Esophagus muscularis mucosa (tissue), 4 donors: Measurements from ENCODE around the gene MUC5B. TPM values are rescaled to one million over a fixed set of nuclear protein-coding genes. Genes with fewer than 3 reads are reported as not detected.
"Not testable (repeated sequence)": the region's sequence is repeated elsewhere in the genome, so short reads cannot be mapped to it uniquely, and the experiment has no call there.

Experiments used
- DNase-seq: peaks from one replicate; pipeline ENCODE4 v3.0.0-alpha.2; 2017; ENCODE audit errors: extremely low spot score
- H3K27ac ChIP-seq, 4 donors: fragments of 200-600 bp; sonication (generic); replicated peaks in 1 of 4; 1 replicate in 3 of 4; 2 replicates in 1 of 4; pipeline ENCODE4 v1.5.1; 2016 to 2019; ENCODE audit warnings: mild to moderate bottlenecking in 1 of 4
- H3K27me3 ChIP-seq, 4 donors: fragments of 200-600 bp; sonication (generic); one replicate each; pipeline versions ENCODE4 v1.5.1 to v1.6.0; 2016 to 2019
- H3K36me3 ChIP-seq, 4 donors: fragments of 200-600 bp; sonication (generic); one replicate each; pipeline ENCODE4 v1.5.1; 2016 to 2019
- H3K4me1 ChIP-seq, 4 donors: fragments of 200-600 bp; sonication (generic); one replicate each; pipeline ENCODE4 v1.5.1; 2016 to 2019
- H3K4me3 ChIP-seq, 4 donors: fragments of 200-600 bp; sonication (generic); 1 replicate in 2 of 4; 2 replicates in 2 of 4; pipeline ENCODE4 v1.5.1; 2016 to 2019; ENCODE audit warnings: mild to moderate bottlenecking in 4 of 4, moderate library complexity in 1 of 4
- H3K9me3 ChIP-seq, 4 donors: fragments of 200-600 bp; sonication (generic); 1 replicate in 3 of 4; 2 replicates in 1 of 4; pipeline ENCODE4 v1.5.1; 2016 to 2019
- EP300 ChIP-seq: sonication (generic); formaldehyde crosslinking; IDR thresholded peaks from one replicate; pipeline ENCODE4 v1.6.1; 2017; ENCODE audit warnings: antibody characterized with exemption
- POLR2A ChIP-seq: fragments of 450-650 bp; IDR thresholded peaks from one replicate; pipeline ENCODE4 v1.6.1; 2017; ENCODE audit warnings: antibody characterized with exemption, moderate library complexity, mild to moderate bottlenecking, low read depth
- POLR2AphosphoS5 ChIP-seq, 2 donors: sonication (generic); formaldehyde crosslinking; IDR thresholded peaks; one replicate each; pipeline ENCODE4 v1.6.1; 2017; ENCODE audit warnings: antibody characterized with exemption in 2 of 2
- WGBS: methylation state at CpG from one replicate; pipeline ENCODE4 v1.1.5; 2018; 5-methylcytosine and 5-hydroxymethylcytosine counted together
- intact Hi-C: fragments of 100-400 bp; cut with DNase I; formaldehyde crosslinking; loops from one replicate; pipeline ENCODE4 v1.15.1; 2023
- total RNA-seq, 4 donors: library from RNA; depleted of rRNA; stranded (reverse); fragments of >200 nt; gene quantifications; one replicate each; pipeline versions ENCODE4 v1.1.0 to v1.2.1, GENCODE V29; 2016
- TF ChIP-seq, protein P1 (sequence below), 3 experiments: fragments of 200-600 bp in 2 of 3; fragments of 450-650 bp in 1 of 3; sonication (generic) in 2 of 3; IDR thresholded peaks; one replicate each; pipeline ENCODE4 v1.5.1; 2017 to 2019; ENCODE audit warnings: antibody characterized with exemption in 3 of 3, mild to moderate bottlenecking in 2 of 3, moderate library complexity in 1 of 3

Gene MUC5B
- total RNA-seq, 4 donors from 2014 or later, result under 0.01 to 0.45 (median 0.06) TPM; not detected in 1

- H3K27ac ChIP-seq, result no peak overlapping the region
- peaks cover 0 to 64% (median 0%) of the 10 kb centered on the region in 4 donors for H3K27me3 ChIP-seq
- no peaks in the 10 kb centered on the region for H3K9me3 ChIP-seq
- H3K36me3 ChIP-seq, result no peaks in the 10 kb centered on the region
- intact Hi-C loops, result no loop called here
- whole genome bisulfite sequencing, result 89% methylated on average over 14 of the region's 29 CpGs
- H3K4me3 ChIP-seq, result no peak overlapping the region
- TF ChIP-seq EP300 (no peak), POLR2A (no peak), POLR2AphosphoS5 (IDR thresholded peaks at IDR 0.05) (no peak)
- TF ChIP-seq, protein P1, sequence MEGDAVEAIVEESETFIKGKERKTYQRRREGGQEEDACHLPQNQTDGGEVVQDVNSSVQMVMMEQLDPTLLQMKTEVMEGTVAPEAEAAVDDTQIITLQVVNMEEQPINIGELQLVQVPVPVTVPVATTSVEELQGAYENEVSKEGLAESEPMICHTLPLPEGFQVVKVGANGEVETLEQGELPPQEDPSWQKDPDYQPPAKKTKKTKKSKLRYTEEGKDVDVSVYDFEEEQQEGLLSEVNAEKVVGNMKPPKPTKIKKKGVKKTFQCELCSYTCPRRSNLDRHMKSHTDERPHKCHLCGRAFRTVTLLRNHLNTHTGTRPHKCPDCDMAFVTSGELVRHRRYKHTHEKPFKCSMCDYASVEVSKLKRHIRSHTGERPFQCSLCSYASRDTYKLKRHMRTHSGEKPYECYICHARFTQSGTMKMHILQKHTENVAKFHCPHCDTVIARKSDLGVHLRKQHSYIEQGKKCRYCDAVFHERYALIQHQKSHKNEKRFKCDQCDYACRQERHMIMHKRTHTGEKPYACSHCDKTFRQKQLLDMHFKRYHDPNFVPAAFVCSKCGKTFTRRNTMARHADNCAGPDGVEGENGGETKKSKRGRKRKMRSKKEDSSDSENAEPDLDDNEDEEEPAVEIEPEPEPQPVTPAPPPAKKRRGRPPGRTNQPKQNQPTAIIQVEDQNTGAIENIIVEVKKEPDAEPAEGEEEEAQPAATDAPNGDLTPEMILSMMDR (IDR thresholded peaks at IDR 0.05), result no peak
- no peak for DNase-seq
- no peaks in the 10 kb centered on the region for H3K4me1 ChIP-seq
Observed at GRCh38 chr11:1178906-1179305, 44.0 kb upstream of the MUC5B start.

DNA sequence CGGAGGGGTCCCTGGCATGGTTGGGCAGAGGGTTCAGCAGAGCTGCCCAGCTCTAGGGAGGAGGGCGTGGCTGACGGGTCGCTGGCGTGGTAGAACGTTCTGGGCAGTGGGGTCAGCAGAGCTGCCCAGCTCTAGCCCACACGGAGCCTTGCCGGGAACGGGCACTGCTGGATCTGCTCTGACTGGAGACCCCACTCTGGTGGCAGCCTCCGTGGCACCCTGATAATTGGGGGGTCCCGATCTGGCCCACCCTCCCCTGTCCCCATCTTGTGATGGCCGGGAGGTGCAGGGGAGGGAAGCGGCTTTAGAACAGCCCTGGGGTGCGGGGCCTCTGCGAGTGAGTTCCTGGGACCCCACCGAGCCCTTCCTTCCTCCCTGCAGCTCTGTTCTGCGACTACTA, 43.2 kb upstream of the MUC5B start:
- DNase-seq, result no peak
- WGBS, result 80% methylated on average over 8 of the region's 17 CpGs
- H3K4me3 ChIP-seq, result no peak overlapping the region
- intact Hi-C loops, result no loop called here
- no peaks in the 10 kb centered on the region for H3K36me3 ChIP-seq
- peaks cover 0 to 57% (median 0%) of the 10 kb centered on the region in 4 donors for H3K27me3 ChIP-seq
- TF ChIP-seq EP300, result no peak
- no peak overlapping the region for H3K27ac ChIP-seq
- no peaks in the 10 kb centered on the region for H3K9me3 ChIP-seq
- H3K4me1 ChIP-seq, result no peaks in the 10 kb centered on the region

DNA sequence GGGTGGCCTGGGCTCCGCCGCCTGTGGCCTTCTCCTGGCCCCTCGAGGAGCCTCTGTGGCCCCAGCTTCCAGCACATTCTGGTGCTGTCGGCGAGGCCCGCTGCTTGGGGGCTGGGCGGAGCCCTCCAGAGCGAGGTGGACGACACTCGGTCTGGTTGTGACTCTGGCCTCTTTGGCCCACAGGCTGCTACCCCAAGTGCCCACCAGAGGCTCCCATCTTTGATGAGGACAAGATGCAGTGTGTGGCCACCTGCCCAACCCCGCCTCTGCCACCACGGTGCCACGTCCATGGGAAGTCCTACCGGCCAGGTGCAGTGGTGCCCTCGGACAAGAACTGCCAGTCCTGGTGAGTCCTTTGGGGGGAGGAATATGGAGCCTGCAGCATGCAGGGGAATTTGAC, 42.7 kb upstream of the MUC5B start:
- H3K4me1 ChIP-seq, result no peaks in the 10 kb centered on the region
- WGBS, result 82% methylated on average over 12 of the region's 15 CpGs
- TF ChIP-seq POLR2A, result no peak
- no peak for TF ChIP-seq POLR2AphosphoS5 (IDR thresholded peaks at IDR 0.05)
- TF ChIP-seq, protein P1 (IDR thresholded peaks at IDR 0.05), result no peak
- DNase-seq, result no peak
- intact Hi-C loops, result no loop called here
- peaks cover 0 to 55% (median 0%) of the 10 kb centered on the region in 4 donors for H3K27me3 ChIP-seq
- no peaks in the 10 kb centered on the region for H3K9me3 ChIP-seq
- no peaks in the 10 kb centered on the region for H3K36me3 ChIP-seq
- H3K27ac ChIP-seq, result no peak overlapping the region
- H3K4me3 ChIP-seq, result no peak overlapping the region

DNA sequence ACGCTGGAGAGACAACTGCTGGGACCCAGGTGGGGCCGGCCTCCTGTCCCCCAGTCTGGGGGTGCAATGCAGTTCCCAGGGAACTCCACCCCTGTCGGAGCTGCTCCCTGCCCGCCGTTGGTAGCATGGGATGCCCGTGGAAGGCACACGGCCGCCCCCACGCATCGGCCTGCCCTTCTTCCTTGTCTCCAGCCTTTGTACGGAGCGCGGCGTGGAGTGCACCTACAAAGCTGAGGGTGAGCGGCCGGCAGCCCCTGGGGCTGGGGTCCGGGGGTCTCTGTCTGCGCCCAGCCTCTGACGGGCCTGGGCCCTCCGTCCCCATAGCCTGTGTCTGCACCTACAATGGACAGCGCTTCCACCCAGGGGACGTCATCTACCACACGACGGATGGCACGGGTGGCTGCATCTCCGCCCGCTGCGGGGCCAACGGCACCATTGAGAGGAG, 41.9 kb upstream of the MUC5B start:
- H3K27me3 ChIP-seq, result peaks cover 0 to 54% (median 0%) of the 10 kb centered on the region in 4 donors
- H3K4me1 ChIP-seq, result no peaks in the 10 kb centered on the region
- H3K4me3 ChIP-seq, result no peak overlapping the region
- no peak overlapping the region for H3K27ac ChIP-seq
- intact Hi-C loops, result no loop called here
- DNase-seq, result no peak
- 91% methylated on average over 25 of the region's 29 CpGs for WGBS
- H3K36me3 ChIP-seq, result no peaks in the 10 kb centered on the region
- no peak for TF ChIP-seq EP300
- H3K9me3 ChIP-seq, result no peaks in the 10 kb centered on the region

DNA sequence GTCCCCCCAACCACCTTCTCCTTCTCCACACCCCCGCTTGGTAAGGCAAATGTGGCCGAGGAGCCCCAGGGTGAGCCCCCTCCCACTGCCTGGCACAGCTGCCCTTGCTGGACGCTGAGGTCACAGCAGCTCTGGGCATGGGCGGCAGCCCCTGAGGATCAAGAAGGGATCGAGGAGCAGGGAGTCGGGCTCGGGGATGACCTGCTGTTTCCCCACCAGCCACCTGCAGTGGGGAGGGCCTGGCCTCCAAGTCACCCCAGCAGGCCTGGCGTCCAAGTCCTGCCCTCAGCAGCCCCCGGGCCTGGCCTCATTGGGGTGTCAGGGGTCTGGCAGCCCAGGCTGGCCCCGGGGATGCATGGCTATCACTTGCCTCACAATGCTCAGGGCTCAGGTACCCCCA, 41.4 kb upstream of the MUC5B start:
- Histone ChIP-seq H3K27ac (no peak overlapping the region), H3K4me3 (no peak overlapping the region), H3K27me3 (peaks cover 0 to 50% (median 0%) of the 10 kb centered on the region in 4 donors), H3K9me3 (no peaks in the 10 kb centered on the region), H3K36me3 (no peaks in the 10 kb centered on the region), H3K4me1 (no peaks in the 10 kb centered on the region)
- TF ChIP-seq EP300 (no peak), POLR2AphosphoS5 (IDR thresholded peaks at IDR 0.05) (no peak), POLR2A (no peak)
- TF ChIP-seq, protein P1 (IDR thresholded peaks at IDR 0.05), result no peak
- WGBS, result no CpG with 5 or more reads among the region's 10 CpGs
- DNase-seq, result no peak
- intact Hi-C loops, result no loop called here

DNA sequence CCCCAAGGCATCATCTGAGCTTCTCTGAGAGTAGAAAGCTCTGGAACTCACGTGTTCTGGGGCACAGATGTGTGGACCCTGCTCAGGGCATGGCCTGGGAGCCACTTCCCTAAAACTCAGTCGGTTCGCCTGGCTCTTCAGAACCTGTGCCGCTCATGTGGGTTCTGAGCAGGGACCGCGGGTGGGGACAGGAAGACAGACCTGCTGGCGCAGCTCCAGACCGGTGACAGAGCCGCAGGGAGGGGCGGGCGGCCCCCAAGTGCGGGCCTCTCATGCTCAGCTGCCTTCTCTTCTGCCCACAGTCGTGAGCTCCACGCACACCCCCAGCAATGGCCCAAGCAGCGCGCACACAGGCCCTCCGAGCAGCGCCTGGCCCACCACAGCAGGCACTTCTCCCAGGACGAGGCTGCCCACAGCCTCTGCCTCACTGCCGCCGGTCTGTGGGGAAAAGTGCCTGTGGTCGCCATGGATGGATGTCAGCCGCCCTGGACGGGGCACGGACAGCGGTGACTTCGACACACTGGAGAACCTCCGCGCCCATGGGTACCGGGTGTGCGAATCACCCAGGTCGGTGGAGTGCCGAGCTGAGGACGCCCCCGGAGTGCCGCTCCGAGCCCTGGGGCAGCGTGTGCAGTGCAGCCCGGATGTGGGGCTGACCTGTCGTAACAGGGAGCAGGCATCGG, 40.9 kb upstream of the MUC5B start:
- no peaks in the 10 kb centered on the region for H3K9me3 ChIP-seq
- H3K4me1 ChIP-seq, result no peaks in the 10 kb centered on the region
- no peak for TF ChIP-seq POLR2A
- TF ChIP-seq, protein P1 (IDR thresholded peaks at IDR 0.05), result no peak
- no peak for TF ChIP-seq POLR2AphosphoS5 (IDR thresholded peaks at IDR 0.05)
- TF ChIP-seq EP300, result no peak
- H3K4me3 ChIP-seq, result no peak overlapping the region
- H3K27me3 ChIP-seq, result peaks cover 0 to 44% (median 0%) of the 10 kb centered on the region in 4 donors
- WGBS, result 81% methylated on average over 16 of the region's 41 CpGs
- DNase-seq, result no peak
- H3K27ac ChIP-seq, result no peak overlapping the region
- H3K36me3 ChIP-seq, result no peaks in the 10 kb centered on the region
- intact Hi-C loops, result no loop called here

DNA sequence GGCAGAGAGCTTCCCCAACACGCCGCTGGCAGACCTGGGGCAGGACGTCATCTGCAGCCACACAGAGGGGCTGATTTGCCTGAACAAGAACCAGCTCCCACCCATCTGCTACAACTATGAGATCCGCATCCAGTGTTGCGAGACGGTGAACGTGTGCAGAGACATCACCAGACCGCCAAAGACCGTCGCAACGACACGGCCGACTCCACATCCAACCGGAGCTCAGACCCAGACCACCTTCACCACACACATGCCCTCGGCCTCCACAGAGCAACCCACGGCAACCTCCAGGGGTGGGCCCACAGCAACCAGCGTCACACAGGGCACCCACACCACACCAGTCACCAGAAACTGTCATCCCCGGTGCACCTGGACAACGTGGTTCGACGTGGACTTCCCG, 38.7 kb upstream of the MUC5B start:
- WGBS, result 98% methylated on average over 10 of the region's 22 CpGs
- H3K27ac ChIP-seq, H3K36me3 ChIP-seq, H3K4me3 ChIP-seq, DNase-seq, H3K9me3 ChIP-seq, H3K4me1 ChIP-seq, intact Hi-C loops: not testable (repeated sequence)
- peaks cover 0 to 35% (median 0%) of the 10 kb centered on the region in 4 donors for H3K27me3 ChIP-seq

DNA sequence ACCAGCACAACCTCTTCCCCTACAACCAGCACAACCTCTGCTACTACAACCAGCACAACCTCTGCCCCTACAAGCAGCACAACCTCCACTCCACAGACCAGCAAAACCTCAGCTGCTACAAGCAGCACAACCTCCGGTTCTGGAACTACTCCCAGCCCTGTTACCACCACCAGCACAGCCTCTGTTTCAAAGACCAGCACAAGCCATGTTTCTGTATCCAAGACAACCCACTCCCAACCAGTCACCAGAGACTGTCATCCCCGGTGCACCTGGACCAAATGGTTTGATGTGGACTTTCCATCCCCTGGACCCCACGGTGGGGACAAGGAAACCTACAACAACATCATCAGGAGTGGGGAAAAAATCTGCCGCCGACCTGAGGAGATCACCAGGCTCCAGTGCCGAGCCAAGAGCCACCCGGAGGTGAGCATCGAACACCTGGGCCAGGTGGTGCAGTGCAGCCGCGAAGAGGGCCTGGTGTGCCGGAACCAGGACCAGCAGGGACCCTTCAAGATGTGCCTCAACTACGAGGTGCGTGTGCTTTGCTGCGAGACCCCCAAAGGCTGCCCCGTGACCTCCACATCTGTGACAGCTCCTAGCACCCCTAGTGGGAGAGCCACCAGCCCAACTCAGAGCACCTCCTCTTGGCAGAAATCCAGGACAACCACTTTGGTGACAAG, 34.3 kb upstream of the MUC5B start:
- H3K9me3 ChIP-seq, H3K27ac ChIP-seq, DNase-seq, H3K4me1 ChIP-seq, H3K4me3 ChIP-seq, H3K36me3 ChIP-seq, intact Hi-C loops: not testable (repeated sequence)
- H3K27me3 ChIP-seq, result peaks cover 0 to 46% (median 0%) of the 10 kb centered on the region in 4 donors
- WGBS, result 80% methylated on average over 10 of the region's 15 CpGs
